SK-N-SH treated with all-trans-retinoic acid at 6 μM for 48 hours (cell line): ENCODE results near the gene FBXL14.

Experiments used
- BACH2 ChIP-seq: fragments of 250-450 bp; sonication (Bioruptor Pico); IDR thresholded peaks from 2 replicates; pipeline ENCODE4 v1.9.0; 2021; ENCODE audit warnings: mild to moderate bottlenecking, borderline replicate concordance
- ESRRG ChIP-seq: fragments of 250-450 bp; sonication (Bioruptor Pico); IDR thresholded peaks from 2 replicates; pipeline ENCODE4 v1.6.1; 2021; ENCODE audit warnings: mild to moderate bottlenecking
- OSR1 ChIP-seq: fragments of 250-450 bp; sonication (Bioruptor Pico); IDR thresholded peaks from 2 replicates; pipeline ENCODE4 v1.8.0; 2022; ENCODE audit warnings: moderate library complexity, mild to moderate bottlenecking, inconsistent platforms
- PPARA ChIP-seq: fragments of 250-450 bp; sonication (Bioruptor Pico); IDR thresholded peaks from 2 replicates; pipeline ENCODE4 v1.5.0; 2020; ENCODE audit warnings: mild to moderate bottlenecking, borderline replicate concordance
- RARB ChIP-seq: fragments of 250-450 bp; sonication (Bioruptor Pico); IDR thresholded peaks from 2 replicates; pipeline ENCODE4 v1.8.0; 2021; ENCODE audit warnings: mild to moderate bottlenecking, moderate library complexity
- ZC3H10 ChIP-seq: fragments of 250-450 bp; sonication (Bioruptor Pico); IDR thresholded peaks from 2 replicates; pipeline ENCODE4 v1.5.1; 2021; ENCODE audit warnings: mild to moderate bottlenecking, moderate library complexity
- ZFP3 ChIP-seq: fragments of 250-450 bp; sonication (Bioruptor Pico); IDR thresholded peaks from 2 replicates; pipeline ENCODE4 v1.5.0; 2020; ENCODE audit warnings: mild to moderate bottlenecking, moderate library complexity
- ZNF8 ChIP-seq: fragments of 450-650 bp; formaldehyde crosslinking; IDR thresholded peaks from 2 replicates; pipeline ENCODE4 v1.5.0; 2020; ENCODE audit warnings: mild to moderate bottlenecking, moderate library complexity
- TF ChIP-seq, protein P1 (sequence below): fragments of 250-450 bp; sonication (Bioruptor Pico); IDR thresholded peaks from 2 replicates; pipeline ENCODE4 v1.5.0; 2020; ENCODE audit warnings: mild to moderate bottlenecking, moderate library complexity
- TF ChIP-seq, protein P2 (sequence below): fragments of 250-450 bp; sonication (Bioruptor Pico); IDR thresholded peaks from 2 replicates; pipeline ENCODE4 v1.5.1; 2021; ENCODE audit warnings: mild to moderate bottlenecking, moderate library complexity
- TF ChIP-seq, protein P3 (sequence below): fragments of 250-450 bp; sonication (Bioruptor Pico); IDR thresholded peaks from 2 replicates; pipeline ENCODE4 v1.5.1; 2020; ENCODE audit warnings: low read depth, mild to moderate bottlenecking, moderate library complexity

DNA sequence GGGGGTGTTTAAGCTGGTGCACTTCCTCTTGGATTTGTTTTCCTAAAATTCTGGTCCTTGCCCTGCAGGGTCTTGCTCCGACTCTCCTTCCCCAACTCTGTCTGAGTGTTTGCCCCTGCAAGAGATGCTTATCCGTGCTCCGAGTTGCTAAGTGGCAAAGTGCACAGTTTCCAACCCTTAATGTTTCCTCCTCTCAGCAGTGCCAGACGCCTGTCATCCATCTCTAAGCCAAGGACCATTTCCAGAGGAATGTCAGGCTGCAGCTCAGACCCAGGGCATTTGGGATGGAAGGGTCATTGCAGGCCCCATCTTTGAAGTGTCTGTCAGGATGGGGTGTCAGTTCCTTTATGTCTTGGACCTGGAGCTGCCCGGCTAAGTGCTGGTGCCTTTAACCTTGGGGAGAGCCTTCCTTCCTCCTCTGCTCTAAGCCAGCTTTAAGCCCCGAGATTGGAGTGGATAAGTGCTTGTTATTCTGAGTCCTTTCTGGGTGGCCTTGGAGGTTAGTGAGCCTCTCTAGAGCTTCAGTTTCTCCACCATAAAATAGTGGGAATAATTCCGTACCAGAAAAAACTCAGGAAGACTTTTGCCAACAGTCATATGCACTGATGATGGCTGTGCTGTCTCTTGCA lies 49.6 kb upstream of the FBXL14 start:
- no peak for TF ChIP-seq PPARA
- TF ChIP-seq ZNF8 (CRISPR knock-in tag): no peak
- TF ChIP-seq, protein P1, sequence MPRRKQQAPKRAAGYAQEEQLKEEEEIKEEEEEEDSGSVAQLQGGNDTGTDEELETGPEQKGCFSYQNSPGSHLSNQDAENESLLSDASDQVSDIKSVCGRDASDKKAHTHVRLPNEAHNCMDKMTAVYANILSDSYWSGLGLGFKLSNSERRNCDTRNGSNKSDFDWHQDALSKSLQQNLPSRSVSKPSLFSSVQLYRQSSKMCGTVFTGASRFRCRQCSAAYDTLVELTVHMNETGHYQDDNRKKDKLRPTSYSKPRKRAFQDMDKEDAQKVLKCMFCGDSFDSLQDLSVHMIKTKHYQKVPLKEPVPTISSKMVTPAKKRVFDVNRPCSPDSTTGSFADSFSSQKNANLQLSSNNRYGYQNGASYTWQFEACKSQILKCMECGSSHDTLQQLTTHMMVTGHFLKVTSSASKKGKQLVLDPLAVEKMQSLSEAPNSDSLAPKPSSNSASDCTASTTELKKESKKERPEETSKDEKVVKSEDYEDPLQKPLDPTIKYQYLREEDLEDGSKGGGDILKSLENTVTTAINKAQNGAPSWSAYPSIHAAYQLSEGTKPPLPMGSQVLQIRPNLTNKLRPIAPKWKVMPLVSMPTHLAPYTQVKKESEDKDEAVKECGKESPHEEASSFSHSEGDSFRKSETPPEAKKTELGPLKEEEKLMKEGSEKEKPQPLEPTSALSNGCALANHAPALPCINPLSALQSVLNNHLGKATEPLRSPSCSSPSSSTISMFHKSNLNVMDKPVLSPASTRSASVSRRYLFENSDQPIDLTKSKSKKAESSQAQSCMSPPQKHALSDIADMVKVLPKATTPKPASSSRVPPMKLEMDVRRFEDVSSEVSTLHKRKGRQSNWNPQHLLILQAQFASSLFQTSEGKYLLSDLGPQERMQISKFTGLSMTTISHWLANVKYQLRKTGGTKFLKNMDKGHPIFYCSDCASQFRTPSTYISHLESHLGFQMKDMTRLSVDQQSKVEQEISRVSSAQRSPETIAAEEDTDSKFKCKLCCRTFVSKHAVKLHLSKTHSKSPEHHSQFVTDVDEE (CRISPR knock-in tag): no peak
- TF ChIP-seq ESRRG (CRISPR knock-in tag): no peak
- no peak for TF ChIP-seq RARB (CRISPR knock-in tag)
- TF ChIP-seq ZC3H10 (CRISPR knock-in tag): no peak
- no peak for TF ChIP-seq OSR1
- no peak for TF ChIP-seq BACH2 (CRISPR knock-in tag)
- TF ChIP-seq, protein P2, sequence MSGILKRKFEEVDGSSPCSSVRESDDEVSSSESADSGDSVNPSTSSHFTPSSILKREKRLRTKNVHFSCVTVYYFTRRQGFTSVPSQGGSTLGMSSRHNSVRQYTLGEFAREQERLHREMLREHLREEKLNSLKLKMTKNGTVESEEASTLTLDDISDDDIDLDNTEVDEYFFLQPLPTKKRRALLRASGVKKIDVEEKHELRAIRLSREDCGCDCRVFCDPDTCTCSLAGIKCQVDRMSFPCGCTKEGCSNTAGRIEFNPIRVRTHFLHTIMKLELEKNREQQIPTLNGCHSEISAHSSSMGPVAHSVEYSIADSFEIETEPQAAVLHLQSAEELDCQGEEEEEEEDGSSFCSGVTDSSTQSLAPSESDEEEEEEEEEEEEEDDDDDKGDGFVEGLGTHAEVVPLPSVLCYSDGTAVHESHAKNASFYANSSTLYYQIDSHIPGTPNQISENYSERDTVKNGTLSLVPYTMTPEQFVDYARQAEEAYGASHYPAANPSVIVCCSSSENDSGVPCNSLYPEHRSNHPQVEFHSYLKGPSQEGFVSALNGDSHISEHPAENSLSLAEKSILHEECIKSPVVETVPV (CRISPR knock-in tag): no peak
- no peak for TF ChIP-seq ZFP3 (CRISPR knock-in tag)
- TF ChIP-seq, protein P3, sequence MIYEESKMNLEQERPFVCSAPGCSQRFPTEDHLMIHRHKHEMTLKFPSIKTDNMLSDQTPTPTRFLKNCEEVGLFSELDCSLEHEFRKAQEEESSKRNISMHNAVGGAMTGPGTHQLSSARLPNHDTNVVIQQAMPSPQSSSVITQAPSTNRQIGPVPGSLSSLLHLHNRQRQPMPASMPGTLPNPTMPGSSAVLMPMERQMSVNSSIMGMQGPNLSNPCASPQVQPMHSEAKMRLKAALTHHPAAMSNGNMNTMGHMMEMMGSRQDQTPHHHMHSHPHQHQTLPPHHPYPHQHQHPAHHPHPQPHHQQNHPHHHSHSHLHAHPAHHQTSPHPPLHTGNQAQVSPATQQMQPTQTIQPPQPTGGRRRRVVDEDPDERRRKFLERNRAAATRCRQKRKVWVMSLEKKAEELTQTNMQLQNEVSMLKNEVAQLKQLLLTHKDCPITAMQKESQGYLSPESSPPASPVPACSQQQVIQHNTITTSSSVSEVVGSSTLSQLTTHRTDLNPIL: no peak
